AG20443 (cell line): Measurements from ENCODE around the gene SOX10.

Source experiments
- DNase-seq: peaks from one replicate; pipeline ENCODE4 v3.0.0; 2012; ENCODE audit warnings: low spot score, mixed read lengths

Gene SOX10

DNA sequence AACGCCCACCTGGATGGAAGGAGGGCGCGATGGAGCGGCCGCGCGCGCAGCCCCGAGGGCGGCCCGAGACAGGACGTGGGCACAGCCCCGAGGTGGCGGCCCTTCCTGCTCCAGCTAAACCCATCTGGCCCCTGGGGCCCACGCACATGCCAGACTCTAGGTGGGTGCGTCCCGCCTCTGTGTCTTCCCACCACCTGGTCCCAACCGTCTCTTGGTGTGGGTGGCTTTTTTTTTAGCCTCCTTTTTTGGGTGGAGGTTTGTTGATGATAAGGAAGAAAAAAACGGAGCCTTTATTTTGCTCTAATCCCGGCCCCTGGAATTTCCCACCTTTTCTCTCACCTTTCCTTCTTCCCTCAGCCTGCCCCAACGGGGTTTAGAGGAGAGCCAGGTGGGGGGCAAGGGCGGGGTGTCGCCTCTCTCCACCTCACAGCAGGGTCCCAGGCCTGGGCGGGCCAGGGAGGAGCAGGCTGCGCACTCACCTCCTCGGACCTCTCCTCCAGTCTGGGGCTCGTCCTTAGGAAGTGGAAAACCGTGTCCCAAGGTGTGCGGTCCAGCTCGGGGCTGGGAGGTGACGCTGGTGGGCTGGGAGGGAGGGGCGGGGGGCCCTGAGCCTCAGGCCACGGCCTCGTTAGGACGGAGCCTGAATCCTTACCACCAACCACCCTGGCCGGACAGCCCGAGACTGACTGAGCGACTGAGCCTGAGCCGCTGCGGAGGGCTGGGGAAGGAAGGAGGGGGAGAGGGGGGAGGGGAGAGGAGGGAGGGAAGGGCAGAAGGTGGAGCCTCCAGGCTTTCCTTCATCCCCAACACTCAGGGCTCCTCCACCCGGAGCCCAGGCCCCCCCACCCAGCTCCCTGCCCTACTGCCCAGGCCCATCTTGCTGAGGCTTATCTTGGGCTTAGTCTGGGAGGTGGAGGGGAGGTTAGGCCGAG lies at the start of gene SOX10:
Gene SOX10 (minus strand): TSS at position 696 of the 932 bp plus-strand sequence. CDS start 771 bp downstream, outside the sequence.
- no peak for DNase-seq

DNA sequence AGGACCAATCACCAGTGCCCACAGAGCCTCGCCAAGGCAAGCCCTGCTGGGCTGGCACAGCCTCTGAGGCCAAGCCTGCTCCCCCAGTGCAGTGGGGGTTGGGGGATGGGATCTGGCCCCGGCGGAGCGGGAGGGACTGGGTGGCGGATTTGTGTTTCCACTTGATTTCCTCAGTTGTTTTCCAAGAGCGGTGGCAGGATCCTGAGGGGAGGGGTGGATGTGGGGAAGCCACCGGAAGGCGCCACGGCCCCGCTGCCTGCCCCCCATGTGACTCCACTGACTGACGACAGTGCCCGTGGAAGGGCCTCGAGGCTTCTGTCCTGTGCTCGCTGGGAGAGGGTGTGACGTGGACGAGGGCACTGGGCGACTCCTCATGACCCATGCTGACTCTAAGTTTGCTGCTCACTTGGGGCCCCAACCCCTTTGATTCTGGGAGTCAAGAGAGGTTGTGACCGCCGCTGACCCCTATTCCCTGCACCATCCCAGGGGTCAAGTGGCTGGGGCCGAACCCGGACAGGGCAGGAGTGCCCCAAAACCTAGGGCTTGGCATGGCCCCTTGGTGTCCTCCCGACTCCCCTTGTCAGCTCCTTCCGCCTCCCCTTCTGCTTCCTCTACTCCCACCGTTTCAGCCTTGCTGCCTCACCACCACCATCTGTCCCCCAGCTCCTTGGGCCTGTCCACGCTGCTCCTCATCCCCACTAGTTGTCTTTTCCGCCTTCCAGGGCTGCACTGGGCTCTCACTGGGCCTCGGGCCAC lies 49.3 kb upstream of the SOX10 start:
- DNase-seq, result no peak

- peak; percentile 62 for DNase-seq
Observed at GRCh38 chr22:38032681-38033521, 48.5 kb upstream of the SOX10 start.

DNA sequence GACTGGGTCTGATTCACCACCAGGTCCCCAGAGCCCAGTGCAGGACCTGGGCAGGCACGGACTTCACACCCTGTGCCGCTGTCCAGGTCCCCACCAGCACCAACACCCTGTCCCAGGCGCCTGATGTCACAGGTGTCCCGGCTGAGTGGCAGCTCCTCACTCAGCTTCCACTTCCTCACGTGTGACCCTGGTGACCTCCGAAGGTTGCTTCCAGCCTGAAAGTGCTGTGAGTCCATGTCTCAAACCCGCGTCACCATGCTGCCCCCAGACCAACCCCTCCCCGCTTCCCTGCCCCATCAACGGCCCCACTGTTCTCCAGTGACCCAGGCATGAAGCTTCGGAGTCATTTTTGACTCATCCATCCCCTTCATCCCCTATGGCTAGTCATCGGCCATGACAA lies 47.1 kb upstream of the SOX10 start:
- DNase-seq, result no peak

GRCh38 chr22:38030311-38031133 lies 46.2 kb upstream of the SOX10 start:
- no peak for DNase-seq

DNA sequence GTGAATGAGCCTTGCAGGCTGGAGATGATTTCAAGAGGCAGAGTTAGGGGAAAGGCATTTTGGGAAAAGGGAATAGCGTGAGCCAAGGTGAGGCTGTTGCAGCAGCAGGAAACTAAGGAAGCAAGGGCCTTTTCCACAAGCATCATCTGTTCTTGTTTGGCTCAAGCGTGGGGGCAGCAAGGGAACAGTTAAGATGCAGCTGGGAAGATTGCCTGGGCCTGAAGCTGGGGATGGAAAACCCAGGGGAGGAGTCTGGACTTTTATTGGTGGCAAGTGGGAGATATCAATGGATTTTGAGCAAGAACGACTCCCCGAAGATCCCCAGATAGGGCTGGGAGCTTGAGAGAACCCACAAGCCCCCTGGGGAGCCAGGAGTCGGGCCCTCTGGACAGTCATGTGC lies 45.5 kb upstream of the SOX10 start:
- DNase-seq, result no peak

GRCh38 chr22:38029370-38029769 lies 45.0 kb upstream of the SOX10 start:
- no peak for DNase-seq

- DNase-seq, result no peak
Observed at GRCh38 chr22:38028344-38029130, 44.2 kb upstream of the SOX10 start.

GRCh38 chr22:38027487-38027886 lies 43.1 kb upstream of the SOX10 start:
- DNase-seq, result no peak

- no peak for DNase-seq
Observed at GRCh38 chr22:38026130-38027111, 42.1 kb upstream of the SOX10 start.

GRCh38 chr22:38025514-38025913 lies 41.2 kb upstream of the SOX10 start:
- no peak for DNase-seq

GRCh38 chr22:38023045-38023444 lies 38.7 kb upstream of the SOX10 start:
- DNase-seq, result no peak

DNA sequence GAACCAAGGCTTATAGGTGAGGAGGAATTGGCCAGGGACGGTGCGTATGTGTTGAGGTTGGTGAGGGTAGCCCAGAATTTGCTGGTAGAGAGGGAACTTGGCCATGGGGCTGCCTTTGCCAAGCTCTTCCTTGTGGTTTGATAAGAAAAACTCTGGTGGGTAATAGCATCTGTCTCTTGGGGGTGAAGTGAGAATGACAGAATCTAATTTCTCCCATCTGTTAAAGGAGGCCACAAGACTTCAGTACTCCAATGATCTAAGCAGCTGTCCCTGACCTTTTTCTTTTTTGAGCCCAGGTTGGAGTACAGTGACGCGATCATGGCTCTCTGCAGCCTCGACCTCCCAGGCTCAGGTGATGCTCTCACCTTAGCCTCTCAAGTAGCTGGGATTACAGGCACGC lies 36.9 kb upstream of the SOX10 start:
- DNase-seq, result no peak

DNA sequence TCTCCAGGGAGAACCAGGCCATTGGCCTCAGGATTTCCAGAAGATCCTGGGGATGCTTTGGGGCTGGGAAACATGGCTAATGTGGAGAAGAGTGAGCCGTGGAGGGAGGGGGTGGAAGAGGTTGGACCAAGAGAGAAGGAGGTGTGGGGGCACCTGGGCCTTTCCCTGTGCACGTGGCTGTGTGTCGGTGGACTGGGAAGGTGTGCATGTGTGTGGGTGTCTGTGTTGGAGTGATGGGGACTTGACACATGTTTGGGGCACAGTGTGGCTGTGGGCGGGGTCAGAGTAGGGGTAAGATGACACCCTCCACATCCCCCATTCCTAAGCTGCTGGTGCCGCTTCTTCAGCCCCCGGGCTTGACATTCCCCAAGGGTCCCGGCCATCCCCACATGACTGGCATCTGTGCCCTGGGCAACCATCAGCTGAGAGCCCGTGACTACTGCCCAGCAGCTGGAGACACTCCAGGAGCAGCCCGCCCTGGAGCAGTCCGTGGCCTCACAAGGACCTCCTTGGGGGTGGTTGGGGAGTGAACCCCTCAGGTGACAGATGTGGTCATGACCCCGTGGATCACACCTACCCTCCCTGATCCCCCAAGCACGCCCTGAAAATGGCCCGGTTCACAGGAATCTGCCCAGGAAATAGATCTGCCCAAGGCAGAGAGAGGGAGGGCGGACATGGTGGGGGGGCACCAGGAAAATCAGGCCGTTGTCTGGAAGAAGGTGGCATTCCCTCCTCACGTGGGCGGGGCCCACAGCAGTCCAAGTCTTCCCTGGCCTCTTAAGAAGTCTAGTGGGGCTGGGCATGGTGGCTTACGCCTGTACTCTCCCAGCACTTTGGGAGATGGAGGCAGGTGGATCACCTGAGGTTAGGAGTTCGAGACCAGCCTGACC lies 34.8 kb upstream of the SOX10 start:
- no peak for DNase-seq

GRCh38 chr22:38017939-38018885 lies 33.9 kb upstream of the SOX10 start:
- DNase-seq, result no peak

DNA sequence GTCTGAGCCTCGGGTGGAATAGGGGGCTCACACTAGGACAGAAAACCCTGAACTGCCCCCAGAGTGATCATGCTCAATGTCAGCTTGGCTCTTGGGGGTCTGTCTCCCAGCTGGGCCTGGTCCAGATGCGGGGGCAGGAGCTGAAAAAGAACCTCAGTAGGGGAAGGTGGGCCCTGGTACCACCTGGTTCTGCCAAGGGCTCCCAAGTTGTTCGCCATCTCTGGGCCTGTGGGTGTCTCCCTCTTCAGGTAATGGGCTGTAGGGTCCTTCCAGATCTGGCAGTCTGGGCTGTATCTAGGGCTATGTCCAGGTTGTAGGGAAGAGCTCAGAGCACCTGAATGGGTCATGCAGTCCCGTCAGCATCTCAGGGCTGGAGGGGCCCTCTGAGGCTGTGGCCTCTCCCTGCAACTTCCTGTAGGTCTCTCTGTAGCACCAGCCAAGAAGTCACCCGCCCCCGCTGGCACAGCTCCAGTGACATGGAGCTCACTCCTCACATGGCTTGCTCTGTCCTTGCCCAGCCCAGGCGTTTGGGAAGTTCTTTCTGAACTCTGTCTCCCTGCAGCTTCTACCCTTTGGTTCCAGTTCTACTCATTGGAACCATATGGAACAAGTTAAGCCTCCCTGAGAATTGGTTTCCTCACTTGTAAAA lies 33.0 kb upstream of the SOX10 start:
- peak; percentile 81 for DNase-seq
